H1 (cell line): ENCODE data around the gene NEK4. TPM values are rescaled to one million over a fixed set of nuclear protein-coding genes. Genes with fewer than 3 reads are reported as not detected.
"Not testable (repeated sequence)": the region's sequence is repeated elsewhere in the genome, so short reads cannot be mapped to it uniquely, and the experiment has no call there.

ENCODE experiments used
- CTCF ChIA-PET: fragments of 300-600 bp; sonication (Branson Sonifier 250); formaldehyde crosslinking; loops from one replicate; lab custom pipeline; 2021; ENCODE audit not compliant: partially characterized antibody; lab: Charles Lee
- POLR2A ChIA-PET: fragments of 300-600 bp; sonication (Branson Sonifier 250); formaldehyde crosslinking; loops from one replicate; lab custom pipeline; 2021; ENCODE audit warnings: inconsistent platforms; ENCODE audit not compliant: partially characterized antibody; lab: Charles Lee
- DNase-seq, 2 experiments: peaks; one replicate each; pipeline versions ENCODE4 v3.0.0 to v3.0.0-alpha.2; 2010 to 2022; ENCODE audit warnings: low spot score in 2 of 2, low read depth in 1 of 2, mixed read lengths in 1 of 2
- FAIRE-seq: peaks from 2 replicates; lab custom pipeline; 2011; peaks lifted over from hg19 to GRCh38; lab: Jason Lieb, UNC
- H2AFZ ChIP-seq: 2 replicates; pipeline ENCODE4 v1.8.1; 2012; ENCODE audit warnings: low read length, inconsistent platforms
- H2AK5ac ChIP-seq: 2 replicates; pipeline ENCODE4 v1.6.1; 2013; ENCODE audit warnings: low read depth, low read length
- H2BK120ac ChIP-seq: replicated peaks from 2 replicates; pipeline ENCODE3; 2013; ENCODE audit warnings: low read depth, low read length, inconsistent platforms
- H2BK12ac ChIP-seq: 2 replicates; pipeline ENCODE4 v1.6.1; 2013; ENCODE audit warnings: low read depth, low read length
- H2BK15ac ChIP-seq: 2 replicates; pipeline ENCODE4 v1.6.1; 2013; ENCODE audit warnings: low read length
- H2BK20ac ChIP-seq: 2 replicates; pipeline ENCODE4 v1.6.1; 2013; ENCODE audit warnings: low read length
- H2BK5ac ChIP-seq: 2 replicates; pipeline ENCODE4 v1.6.1; 2013; ENCODE audit warnings: low read depth, low read length
- H3K14ac ChIP-seq: 2 replicates; pipeline ENCODE4 v1.6.1; 2013; ENCODE audit warnings: inconsistent platforms; ENCODE audit not compliant: insufficient read length
- H3K18ac ChIP-seq: 2 replicates; pipeline ENCODE4 v1.6.1; 2013; ENCODE audit warnings: low read length; ENCODE audit errors: extremely low read depth
- H3K23ac ChIP-seq: 2 replicates; pipeline ENCODE4 v1.6.1; 2013; ENCODE audit warnings: inconsistent platforms; ENCODE audit not compliant: insufficient read length
- H3K23me2 ChIP-seq: 2 replicates; pipeline ENCODE4 v1.6.1; 2013; ENCODE audit warnings: low read depth, low read length
- H3K27ac ChIP-seq: 2 replicates; pipeline ENCODE4 v1.6.1; 2011; ENCODE audit warnings: low read depth, low read length, inconsistent platforms
- H3K27me3 ChIP-seq, 4 experiments: replicated peaks in 1 of 4; 1 replicate in 1 of 4; 2 replicates in 3 of 4; pipeline versions ENCODE4 v1.6.1 to v1.8.1; 2011 to 2013; ENCODE audit warnings: low read length in 3 of 4, mild to moderate bottlenecking in 3 of 4, inconsistent platforms in 2 of 4, mixed read lengths in 2 of 4, moderate library complexity in 1 of 4; ENCODE audit not compliant: control insufficient read depth in 3 of 4, insufficient read depth in 3 of 4; ENCODE audit errors: extremely low read depth in 1 of 4
- H3K36me3 ChIP-seq, 4 experiments: 2 replicates each; pipeline versions ENCODE4 v1.6.1 to v1.8.1; 2011 to 2013; ENCODE audit warnings: mild to moderate bottlenecking in 4 of 4, low read length in 3 of 4, moderate library complexity in 2 of 4, control low read depth in 1 of 4, inconsistent platforms in 1 of 4; ENCODE audit not compliant: insufficient read depth in 4 of 4, control insufficient read depth in 2 of 4
- H3K4ac ChIP-seq: replicated peaks from 2 replicates; pipeline ENCODE3; 2013; ENCODE audit warnings: low read length, low read depth, mixed read lengths, inconsistent platforms; ENCODE audit not compliant: insufficient read length
- H3K4me1 ChIP-seq, 4 experiments: replicated peaks in 1 of 4; 1 replicate in 1 of 4; 2 replicates in 3 of 4; pipeline versions ENCODE4 v1.6.1 to v1.8.1; 2011 to 2013; ENCODE audit warnings: low read length in 3 of 4, inconsistent platforms in 2 of 4, mixed read lengths in 1 of 4; ENCODE audit not compliant: insufficient read depth in 4 of 4, control insufficient read depth in 3 of 4
- H3K4me2 ChIP-seq, 2 experiments: 2 replicates each; pipeline versions ENCODE4 v1.6.1 to v1.8.1; 2011 to 2013; ENCODE audit warnings: low read depth in 2 of 2, low read length in 2 of 2, control low read depth in 1 of 2, inconsistent platforms in 1 of 2, mild to moderate bottlenecking in 1 of 2; ENCODE audit not compliant: insufficient read depth in 1 of 2
- H3K4me3 ChIP-seq, 4 experiments: fragments of 200-600, 300-600 bp in 1 of 4; sonication (generic), shearing (Covaris generic), sonication (Bioruptor Twin) in 1 of 4; 2 replicates each; pipeline versions ENCODE4 v1.5.1 to v1.8.1; 2011 to 2016; ENCODE audit warnings: low read length in 4 of 4, low read depth in 3 of 4, control low read depth in 2 of 4, inconsistent platforms in 2 of 4, mild to moderate bottlenecking in 2 of 4, mixed read lengths in 1 of 4, moderate library complexity in 1 of 4; ENCODE audit not compliant: insufficient read depth in 2 of 4; ENCODE audit errors: extremely low read depth in 1 of 4
- H3K56ac ChIP-seq: replicated peaks from 2 replicates; pipeline ENCODE3; 2013; ENCODE audit warnings: low read depth, mild to moderate bottlenecking, mixed read lengths, low read length, inconsistent platforms; ENCODE audit not compliant: insufficient read length
- H3K79me1 ChIP-seq: 2 replicates; pipeline ENCODE4 v1.6.1; 2013; ENCODE audit warnings: low read depth, low read length, control low read depth
- H3K79me2 ChIP-seq, 2 experiments: 2 replicates each; pipeline versions ENCODE4 v1.6.1 to v1.8.1; 2012 to 2013; ENCODE audit warnings: low read length in 2 of 2, mild to moderate bottlenecking in 2 of 2, inconsistent platforms in 1 of 2; ENCODE audit not compliant: insufficient read depth in 2 of 2, control insufficient read depth in 1 of 2
- H3K9ac ChIP-seq, 4 experiments: replicated peaks in 1 of 4; 1 replicate in 1 of 4; 2 replicates in 3 of 4; pipeline versions ENCODE4 v1.6.1 to v1.8.1; 2011 to 2013; ENCODE audit warnings: low read depth in 3 of 4, low read length in 3 of 4, control low read depth in 2 of 4, mild to moderate bottlenecking in 2 of 4, moderate library complexity in 2 of 4, inconsistent platforms in 1 of 4; ENCODE audit errors: extremely low read depth in 1 of 4
- H3K9me3 ChIP-seq, 2 experiments: 2 replicates each; pipeline versions ENCODE4 v1.6.1 to v1.8.1; 2012 to 2013; ENCODE audit warnings: mild to moderate bottlenecking in 2 of 2, moderate library complexity in 2 of 2, control low read depth in 1 of 2, inconsistent platforms in 1 of 2, low read depth in 1 of 2, low read length in 1 of 2, mixed read lengths in 1 of 2; ENCODE audit not compliant: insufficient read depth in 2 of 2
- H4K20me1 ChIP-seq, 2 experiments: replicated peaks in 1 of 2; 2 replicates each; pipeline versions ENCODE3 to v1.8.1; 2011 to 2013; ENCODE audit warnings: inconsistent platforms in 2 of 2, low read length in 2 of 2, mild to moderate bottlenecking in 1 of 2; ENCODE audit not compliant: insufficient read depth in 2 of 2, control insufficient read depth in 1 of 2
- H4K5ac ChIP-seq: 2 replicates; pipeline ENCODE4 v1.6.1; 2013; ENCODE audit warnings: low read length, low read depth, mixed read lengths, inconsistent platforms; ENCODE audit not compliant: insufficient read length
- H4K8ac ChIP-seq: 2 replicates; pipeline ENCODE4 v1.8.0; 2013; ENCODE audit warnings: mild to moderate bottlenecking, moderate library complexity, low read length, inconsistent platforms; ENCODE audit not compliant: insufficient read depth; ENCODE audit errors: extremely low read depth
- H4K91ac ChIP-seq: replicated peaks from 2 replicates; pipeline ENCODE3; 2013; ENCODE audit warnings: low read length, mixed read lengths, inconsistent platforms; ENCODE audit not compliant: insufficient read length
- WGBS, 2 experiments: shearing (Covaris generic) in 1 of 2; methylation state at CpG; one replicate each; pipeline versions ENCODE4 v1.1.6 to v1.1.7; 2013 to 2015; ENCODE audit warnings: low lambda C conversion rate in 2 of 2, mixed read lengths in 2 of 2, inconsistent platforms in 1 of 2, low coverage in 1 of 2, missing lambda C conversion rate in 1 of 2; ENCODE audit not compliant: insufficient replicate concordance in 2 of 2, insufficient coverage in 1 of 2, insufficient read length in 1 of 2; ENCODE audit errors: extremely low coverage in 1 of 2, missing lambda C conversion rate in 1 of 2; 5-methylcytosine and 5-hydroxymethylcytosine counted together
- polyA plus RNA-seq, 7 experiments: library from polyadenylated mRNA; depleted of rRNA in 3 of 7; stranded (reverse) in 5 of 7; unstranded in 2 of 7; fragments of >200 nt in 5 of 7; fragments of 200-250 nt in 2 of 7; gene quantifications; 1 replicate in 5 of 7; 2 replicates in 1 of 7; 4 replicates in 1 of 7; pipeline versions ENCODE4 v1.2.1 to v1.2.3, GENCODE V29; 2011 to 2013; ENCODE audit warnings: missing spikeins in 2 of 7, mixed read lengths in 2 of 7
- total RNA-seq: library from RNA; stranded (reverse); fragmentation: NEBNext Ultra II Directional; extraction: Animal tissue kit (Norgen Biotek cat#: 25700); gene quantifications from 2 replicates; pipeline ENCODE4 v1.2.1, GENCODE V29; 2021

The NEK4 gene
- total and polyA plus RNA-seq, 2 of the 8 experiments (the other 6 are each of a cell fraction or from before 2014, with no cell fraction given), result 7.5 to 40.0 TPM

- CTCF ChIA-PET, H3K9ac ChIP-seq, H3K4me1 ChIP-seq, H2BK5ac ChIP-seq, H3K79me1 ChIP-seq, H4K91ac ChIP-seq, H3K23me2 ChIP-seq, H2BK20ac ChIP-seq, H2BK12ac ChIP-seq, H3K4ac ChIP-seq, H2AFZ ChIP-seq, H3K4me2 ChIP-seq, DNase-seq, POLR2A ChIA-PET, H3K14ac ChIP-seq, H3K9me3 ChIP-seq, H2BK15ac ChIP-seq, H3K79me2 ChIP-seq, H3K56ac ChIP-seq, H3K23ac ChIP-seq, FAIRE-seq, H3K27me3 ChIP-seq, H3K4me3 ChIP-seq, H3K27ac ChIP-seq, H2AK5ac ChIP-seq, H4K20me1 ChIP-seq, H4K8ac ChIP-seq, H3K18ac ChIP-seq, H2BK120ac ChIP-seq, H4K5ac ChIP-seq: not testable (repeated sequence)
- peaks cover 0 to 25% (median 16%) of the 10 kb centered on the region in 4 experiments; a peak in 5 of 8 replicates for H3K36me3 ChIP-seq
- 63% methylated on average over 3 of the region's 3 CpGs; no CpG with 5 or more reads in 1 of the 2 experiments for WGBS, 2 experiments
Observed at GRCh38 chr3:52728753-52729152, 42.0 kb downstream of the NEK4 start.
